CD4-positive, alpha-beta memory T cell (primary cell): ENCODE measurements around the gene GNG13. TPM values are rescaled to one million over a fixed set of nuclear protein-coding genes. Genes with fewer than 3 reads are reported as not detected.

Experiments
- CTCF ChIA-PET: fragments of 350-600 bp; sonication (Branson Sonifier 250); formaldehyde crosslinking; loops from one replicate; lab custom pipeline; 2021; ENCODE audit warnings: inconsistent platforms; ENCODE audit not compliant: partially characterized antibody; lab: Charles Lee
- POLR2A ChIA-PET: fragments of 350-600 bp; sonication (Branson Sonifier 250); formaldehyde crosslinking; loops from one replicate; lab custom pipeline; 2021; ENCODE audit not compliant: partially characterized antibody; lab: Charles Lee
- DNase-seq, 5 donors: peaks; one replicate each; pipeline versions ENCODE4 v3.0.0 to v3.0.0-alpha.2; 2020 to 2022; ENCODE audit warnings: mixed read lengths in 1 of 5
- H3K27ac ChIP-seq: one replicate; pipeline ENCODE4 v1.7.0; 2013; ENCODE audit warnings: low read depth, low read length
- H3K27me3 ChIP-seq: 2 replicates; pipeline ENCODE4 v1.7.0; 2013; ENCODE audit warnings: mild to moderate bottlenecking, low read length, moderate library complexity; ENCODE audit not compliant: insufficient read depth
- H3K36me3 ChIP-seq: 2 replicates; pipeline ENCODE4 v1.7.0; 2013; ENCODE audit warnings: mild to moderate bottlenecking, low read length, moderate library complexity; ENCODE audit not compliant: insufficient read depth
- H3K4me1 ChIP-seq: 2 replicates; pipeline ENCODE4 v1.7.0; 2013; ENCODE audit warnings: mild to moderate bottlenecking, low read length, moderate library complexity; ENCODE audit not compliant: insufficient read depth
- H3K4me3 ChIP-seq, 2 donors: one replicate each; pipeline ENCODE4 v1.7.0; 2013; ENCODE audit warnings: low read length in 2 of 2, mild to moderate bottlenecking in 1 of 2
- H3K9me3 ChIP-seq, 2 donors: one replicate each; pipeline ENCODE4 v1.7.0; 2013; ENCODE audit warnings: low read length in 2 of 2, control low read depth in 1 of 2; ENCODE audit not compliant: control insufficient read depth in 1 of 2
- H3K27ac Mint-ChIP-seq, 7 donors: one replicate each; pipeline ENCODE4 v1.8.0; 2020 to 2021; ENCODE audit warnings: mixed read lengths in 7 of 7, mild to moderate bottlenecking in 6 of 7, inconsistent platforms in 3 of 7, moderate library complexity in 3 of 7
- H3K27me3 Mint-ChIP-seq, 2 donors: one replicate each; pipeline ENCODE4 v1.8.0; 2020 to 2021; ENCODE audit warnings: mixed read lengths in 2 of 2
- H3K36me3 Mint-ChIP-seq, 2 donors: one replicate each; pipeline ENCODE4 v1.8.0; 2020 to 2021; ENCODE audit warnings: mixed read lengths in 2 of 2, inconsistent platforms in 1 of 2, mild to moderate bottlenecking in 1 of 2
- H3K4me1 Mint-ChIP-seq, 4 donors: one replicate each; pipeline ENCODE4 v1.8.0; 2020 to 2021; ENCODE audit warnings: mixed read lengths in 4 of 4, mild to moderate bottlenecking in 1 of 4
- H3K4me3 Mint-ChIP-seq, 8 donors: one replicate each; pipeline ENCODE4 v1.8.0; 2020 to 2021; ENCODE audit warnings: mixed read lengths in 8 of 8, mild to moderate bottlenecking in 7 of 8, moderate library complexity in 6 of 8, inconsistent platforms in 3 of 8
- H3K9me3 Mint-ChIP-seq, 8 donors: one replicate each; pipeline ENCODE4 v1.8.0; 2020 to 2021; ENCODE audit warnings: mixed read lengths in 8 of 8, mild to moderate bottlenecking in 5 of 8, inconsistent platforms in 3 of 8, moderate library complexity in 1 of 8
- intact Hi-C: fragments of 100-400 bp; cut with micrococcal nuclease; formaldehyde crosslinking; loops from one replicate; pipeline ENCODE4 v1.15.1; 2023
- polyA plus RNA-seq, 2 donors: library from polyadenylated mRNA; unstranded; fragments of 300-500 nt; fragmentation: Illumina TruSeq; gene quantifications; one replicate each; pipeline ENCODE4 v1.2.3, GENCODE V29; 2021
- total RNA-seq, 2 experiments: library from RNA; stranded (reverse); gene quantifications; one replicate each; pipeline ENCODE4 v1.2.3, GENCODE V29; 2021

Gene GNG13
- total and polyA plus RNA-seq, 4 experiments from 2014 or later = not detected

DNA sequence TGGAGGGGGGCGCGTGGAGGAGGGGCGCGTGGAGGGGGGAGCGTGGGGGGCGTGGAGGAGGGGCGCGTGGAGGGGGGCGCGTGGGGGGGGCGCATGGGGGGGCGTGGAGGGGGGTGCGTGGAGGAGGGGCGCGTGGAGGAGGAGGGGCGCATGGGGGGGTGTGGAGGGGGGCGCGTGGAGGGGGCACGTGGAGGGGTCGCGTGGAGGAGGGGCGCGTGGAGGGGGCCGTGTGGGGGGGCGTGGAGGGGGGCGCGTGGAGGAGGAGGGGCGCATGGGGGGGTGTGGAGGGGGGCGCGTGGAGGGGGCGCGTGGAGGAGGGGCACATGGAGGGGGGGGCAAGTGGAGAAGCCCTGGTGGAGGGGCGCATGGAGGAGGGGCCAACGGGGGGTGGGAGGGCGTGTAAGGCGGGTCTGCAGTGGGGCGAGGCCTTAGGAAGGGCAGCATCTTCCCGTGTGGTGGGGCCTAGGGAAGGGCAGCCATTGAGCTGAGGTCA is 32.7 kb downstream of the GNG13 start:
- Mint-ChIP-seq H3K9me3 (no peaks in the 10 kb centered on the region), H3K36me3 (no peaks in the 10 kb centered on the region), H3K4me1 (no peaks in the 10 kb centered on the region), H3K27ac (no peak overlapping the region), H3K27me3 (no peaks in the 10 kb centered on the region), H3K4me3 (no peak overlapping the region)
- DNase-seq = no peak
- H3K27ac ChIP-seq = no peak overlapping the region
- intact Hi-C loops = no loop called here
- ChIA-PET CTCF (interaction anchor here (0.7 kb wide), 1 partner anchor 25 kb away, joined by 3 read pairs; no protein-coding TSS in a partner anchor), POLR2A (no interaction called here)
- H3K36me3 ChIP-seq = no peaks in the 10 kb centered on the region
- H3K4me1 ChIP-seq = no peaks in the 10 kb centered on the region
- no peaks in the 10 kb centered on the region for H3K27me3 ChIP-seq
- H3K4me3 ChIP-seq = no peak overlapping the region
- no peaks in the 10 kb centered on the region for H3K9me3 ChIP-seq

DNA sequence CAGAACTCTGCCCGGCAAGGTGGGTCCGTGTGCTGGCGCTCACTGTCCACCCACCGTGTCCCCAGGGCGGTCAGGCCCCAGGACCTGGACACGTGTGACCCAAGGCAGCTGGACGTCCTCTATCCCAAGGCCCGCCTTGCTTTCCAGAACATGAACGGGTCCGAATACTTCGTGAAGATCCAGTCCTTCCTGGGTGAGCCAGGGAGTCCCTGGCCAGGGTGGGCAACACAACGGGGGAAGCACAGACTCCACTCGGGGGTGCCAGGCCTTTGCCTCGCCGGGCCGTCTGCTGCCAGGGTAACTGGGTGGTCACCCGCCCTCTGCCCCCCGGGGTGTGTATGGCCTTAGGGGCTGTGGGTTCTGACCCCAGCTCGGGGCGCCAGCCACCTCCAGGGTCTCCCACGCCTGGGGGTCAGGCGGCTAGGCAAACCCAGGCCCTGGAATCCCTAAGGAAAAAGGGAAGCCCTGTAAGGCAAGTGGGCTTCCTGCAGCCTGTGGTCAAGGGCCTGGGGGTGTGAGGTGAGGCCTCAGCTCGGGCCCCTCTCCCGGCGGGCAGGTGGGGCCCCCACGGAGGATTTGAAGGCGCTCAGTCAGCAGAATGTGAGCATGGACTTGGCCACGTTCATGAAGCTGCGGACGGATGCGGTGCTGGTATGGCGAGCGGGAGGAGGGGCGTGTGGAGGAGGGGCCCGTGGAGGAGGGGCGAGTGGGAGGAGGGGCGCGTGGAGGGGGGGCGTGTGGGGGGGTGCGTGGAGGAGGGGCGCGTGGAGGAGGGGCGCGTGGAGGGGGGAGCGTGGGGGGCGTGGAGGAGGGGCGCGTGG is 33.5 kb downstream of the GNG13 start:
- Histone ChIP-seq H3K9me3 (no peaks in the 10 kb centered on the region), H3K4me1 (no peaks in the 10 kb centered on the region), H3K4me3 (no peak overlapping the region), H3K27me3 (no peaks in the 10 kb centered on the region), H3K36me3 (no peaks in the 10 kb centered on the region), H3K27ac (no peak overlapping the region)
- DNase-seq = no peak
- no peaks in the 10 kb centered on the region for H3K4me1 Mint-ChIP-seq
- H3K27me3 Mint-ChIP-seq = no peaks in the 10 kb centered on the region
- POLR2A ChIA-PET = no interaction called here
- H3K4me3 Mint-ChIP-seq = no peak overlapping the region
- CTCF ChIA-PET = no interaction called here
- no peaks in the 10 kb centered on the region for H3K9me3 Mint-ChIP-seq
- H3K36me3 Mint-ChIP-seq = no peaks in the 10 kb centered on the region
- H3K27ac Mint-ChIP-seq = no peak overlapping the region
- intact Hi-C loops = no loop called here

DNA sequence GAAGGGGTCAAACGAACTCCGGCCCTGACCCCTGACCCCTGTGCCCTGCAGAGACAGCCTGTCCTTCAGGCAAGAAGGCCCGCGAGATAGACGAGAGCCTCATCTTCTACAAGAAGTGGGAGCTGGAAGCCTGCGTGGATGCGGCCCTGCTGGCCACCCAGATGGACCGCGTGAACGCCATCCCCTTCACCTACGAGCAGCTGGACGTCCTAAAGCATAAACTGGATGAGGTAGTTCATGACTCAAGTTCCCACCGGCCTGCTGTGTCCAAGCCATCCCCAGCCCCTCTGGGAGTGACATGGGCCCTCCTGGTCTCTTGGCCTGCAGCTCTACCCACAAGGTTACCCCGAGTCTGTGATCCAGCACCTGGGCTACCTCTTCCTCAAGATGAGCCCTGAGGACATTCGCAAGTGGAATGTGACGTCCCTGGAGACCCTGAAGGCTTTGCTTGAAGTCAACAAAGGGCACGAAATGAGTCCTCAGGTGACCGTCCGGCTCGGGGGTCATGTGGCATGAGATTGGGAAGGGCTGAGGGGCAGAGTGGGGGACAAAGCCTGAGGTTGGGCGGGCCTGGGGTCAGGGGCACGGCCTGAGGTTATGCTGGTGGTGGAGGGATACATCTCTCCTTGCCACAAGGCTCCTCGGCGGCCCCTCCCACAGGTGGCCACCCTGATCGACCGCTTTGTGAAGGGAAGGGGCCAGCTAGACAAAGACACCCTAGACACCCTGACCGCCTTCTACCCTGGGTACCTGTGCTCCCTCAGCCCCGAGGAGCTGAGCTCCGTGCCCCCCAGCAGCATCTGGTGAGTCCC is 34.3 kb downstream of the GNG13 start:
- intact Hi-C loops = no loop called here
- no peaks in the 10 kb centered on the region for H3K4me1 Mint-ChIP-seq

DNA sequence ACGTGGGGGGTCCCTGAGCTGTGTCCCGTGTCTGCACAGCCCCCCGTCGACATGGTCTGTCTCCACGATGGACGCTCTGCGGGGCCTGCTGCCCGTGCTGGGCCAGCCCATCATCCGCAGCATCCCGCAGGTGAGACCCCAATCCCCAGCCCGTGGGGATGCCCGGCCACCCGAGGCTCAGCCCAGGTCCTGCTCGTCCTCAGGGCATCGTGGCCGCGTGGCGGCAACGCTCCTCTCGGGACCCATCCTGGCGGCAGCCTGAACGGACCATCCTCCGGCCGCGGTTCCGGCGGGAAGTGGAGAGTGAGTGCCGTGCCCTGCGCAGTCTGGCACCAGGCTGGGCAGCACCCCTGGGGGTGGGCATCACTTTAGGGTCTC is 35.1 kb downstream of the GNG13 start:
- H3K9me3 Mint-ChIP-seq = no peaks in the 10 kb centered on the region
- Histone ChIP-seq H3K4me3 (no peak overlapping the region), H3K36me3 (no peaks in the 10 kb centered on the region), H3K27me3 (no peaks in the 10 kb centered on the region), H3K9me3 (no peaks in the 10 kb centered on the region), H3K4me1 (no peaks in the 10 kb centered on the region), H3K27ac (no peak overlapping the region)
- DNase-seq = no peak
- H3K4me1 Mint-ChIP-seq = no peaks in the 10 kb centered on the region
- CTCF ChIA-PET = no interaction called here
- POLR2A ChIA-PET = no interaction called here
- no peak overlapping the region for H3K27ac Mint-ChIP-seq
- no peaks in the 10 kb centered on the region for H3K36me3 Mint-ChIP-seq
- intact Hi-C loops = no loop called here
- H3K27me3 Mint-ChIP-seq = peaks cover 0 to 1% of the 10 kb centered on the region in 2 donors
- no peak overlapping the region for H3K4me3 Mint-ChIP-seq

More for the DNA sequence above, 34.3 kb downstream of the GNG13 start:
- no peak for DNase-seq
- no peaks in the 10 kb centered on the region for H3K4me1 ChIP-seq
- H3K4me3 Mint-ChIP-seq = no peak overlapping the region
- POLR2A ChIA-PET = no interaction called here
- H3K36me3 ChIP-seq = no peaks in the 10 kb centered on the region
- no peaks in the 10 kb centered on the region for H3K27me3 ChIP-seq
- no peaks in the 10 kb centered on the region for H3K27me3 Mint-ChIP-seq
- CTCF ChIA-PET = no interaction called here
- no peak overlapping the region for H3K27ac ChIP-seq
- H3K9me3 Mint-ChIP-seq = no peaks in the 10 kb centered on the region
- H3K4me3 ChIP-seq = no peak overlapping the region
- H3K27ac Mint-ChIP-seq = no peak overlapping the region
- no peaks in the 10 kb centered on the region for H3K36me3 Mint-ChIP-seq
- H3K9me3 ChIP-seq = no peaks in the 10 kb centered on the region

DNA sequence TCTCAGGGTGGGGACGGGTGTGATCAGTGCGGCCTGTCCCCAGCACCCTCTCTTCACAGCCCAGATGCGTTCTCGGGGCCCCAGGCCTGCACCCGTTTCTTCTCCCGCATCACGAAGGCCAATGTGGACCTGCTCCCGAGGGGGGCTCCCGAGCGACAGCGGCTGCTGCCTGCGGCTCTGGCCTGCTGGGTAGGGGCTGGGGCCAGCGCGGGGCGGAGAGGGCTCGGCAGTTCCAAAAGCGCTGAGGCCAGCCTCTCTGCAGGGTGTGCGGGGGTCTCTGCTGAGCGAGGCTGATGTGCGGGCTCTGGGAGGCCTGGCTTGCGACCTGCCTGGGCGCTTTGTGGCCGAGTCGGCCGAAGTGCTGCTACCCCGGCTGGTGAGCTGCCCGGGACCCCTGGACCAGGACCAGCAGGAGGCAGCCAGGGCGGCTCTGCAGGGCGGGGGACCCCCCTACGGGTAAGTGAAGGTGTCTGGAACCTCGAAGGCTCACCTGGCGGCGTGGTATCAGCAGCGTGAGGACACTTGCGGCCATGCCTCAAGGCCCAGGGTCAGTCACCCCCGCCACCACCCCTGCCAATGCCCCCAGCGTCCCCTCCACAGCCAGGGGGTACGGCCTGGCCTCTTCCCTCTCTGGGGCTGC is 35.6 kb downstream of the GNG13 start:
- POLR2A ChIA-PET = no interaction called here
- H3K27ac ChIP-seq = no peak overlapping the region
- no peaks in the 10 kb centered on the region for H3K9me3 Mint-ChIP-seq
- no peaks in the 10 kb centered on the region for H3K4me1 ChIP-seq
- no peak overlapping the region for H3K4me3 ChIP-seq
- H3K4me3 Mint-ChIP-seq = no peak overlapping the region
- intact Hi-C loops = no loop called here
- H3K27me3 Mint-ChIP-seq = peaks cover 0 to 1% of the 10 kb centered on the region in 2 donors
- H3K36me3 Mint-ChIP-seq = no peaks in the 10 kb centered on the region
- CTCF ChIA-PET = no interaction called here
- no peak for DNase-seq
- H3K4me1 Mint-ChIP-seq = no peaks in the 10 kb centered on the region
- H3K27me3 ChIP-seq = no peaks in the 10 kb centered on the region
- H3K27ac Mint-ChIP-seq = no peak overlapping the region
- H3K9me3 ChIP-seq = no peaks in the 10 kb centered on the region
- no peaks in the 10 kb centered on the region for H3K36me3 ChIP-seq

DNA sequence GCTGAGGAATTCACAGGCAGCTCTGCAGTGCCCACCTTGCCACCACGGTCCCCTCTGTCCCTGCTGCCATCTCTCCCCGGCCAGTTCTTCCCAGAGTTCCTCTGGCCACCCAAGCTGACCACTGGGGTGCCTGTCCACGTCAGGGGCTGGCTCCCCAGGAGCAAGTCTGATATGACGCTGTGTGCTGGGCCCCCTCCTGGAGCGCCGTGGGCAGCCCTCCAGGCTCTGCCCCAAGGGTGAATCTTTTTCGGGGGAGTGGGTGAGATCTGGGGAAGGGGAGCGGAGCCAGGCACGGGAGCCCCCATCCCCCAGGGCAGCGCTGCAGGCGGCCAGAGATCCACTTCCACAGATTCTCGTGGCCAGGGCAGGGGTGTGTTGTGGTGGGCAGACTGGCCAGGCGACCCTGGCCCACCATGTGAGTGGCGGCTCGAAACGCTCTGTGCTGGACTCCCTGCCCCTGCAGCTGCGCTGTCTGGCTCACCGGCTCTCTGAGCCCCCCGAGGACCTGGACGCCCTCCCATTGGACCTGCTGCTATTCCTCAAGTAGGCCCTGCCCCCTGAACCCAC is 36.3 kb downstream of the GNG13 start:
- Mint-ChIP-seq H3K27ac (peak overlapping the region in 1 of 7 donors; percentile 79), H3K36me3 (no peaks in the 10 kb centered on the region), H3K27me3 (peaks cover 0 to 1% of the 10 kb centered on the region in 2 donors), H3K4me1 (no peaks in the 10 kb centered on the region), H3K9me3 (no peaks in the 10 kb centered on the region), H3K4me3 (no peak overlapping the region)
- ChIA-PET CTCF (no interaction called here), POLR2A (no interaction called here)
- H3K36me3 ChIP-seq = no peaks in the 10 kb centered on the region
- H3K27ac ChIP-seq = no peak overlapping the region
- intact Hi-C loops = no loop called here
- H3K27me3 ChIP-seq = no peaks in the 10 kb centered on the region
- no peak for DNase-seq
- no peaks in the 10 kb centered on the region for H3K4me1 ChIP-seq
- no peaks in the 10 kb centered on the region for H3K9me3 ChIP-seq
- no peak overlapping the region for H3K4me3 ChIP-seq
